Right lobe of liver (tissue), 6 donors: ENCODE results near the gene DNAH10. TPM values are rescaled to one million over a fixed set of nuclear protein-coding genes. Genes with fewer than 3 reads are reported as not detected.

Source experiments
- ATAC-seq, 4 donors: fragments of 200-7000 bp; cut with Tn5 transposase; one replicate each; pipeline ENCODE4 v1.9.1; 2020; ENCODE audit warnings: mild to moderate bottlenecking in 4 of 4, moderate library complexity in 4 of 4
- DNase-seq, 3 donors: peaks; one replicate each; pipeline ENCODE4 v3.0.0-alpha.2; 2020
- H3K27ac ChIP-seq, 3 donors: fragments of 200-600 bp; one replicate each; pipeline ENCODE4 v1.8.0; 2022
- H3K27me3 ChIP-seq, 2 donors: fragments of 200-600 bp; one replicate each; pipeline ENCODE4 v1.8.0; 2022
- H3K36me3 ChIP-seq, 4 donors: fragments of 200-600 bp; sonication (generic) in 1 of 4; one replicate each; pipeline versions ENCODE4 v1.5.1 to v1.8.0; 2017 to 2022; ENCODE audit warnings: control low read depth in 1 of 4
- H3K4me1 ChIP-seq, 4 donors: fragments of 200-600 bp; sonication (generic) in 1 of 4; one replicate each; pipeline versions ENCODE4 v1.5.1 to v1.8.0; 2017 to 2022; ENCODE audit warnings: control low read depth in 1 of 4
- H3K4me3 ChIP-seq, 3 donors: fragments of 200-600 bp; one replicate each; pipeline ENCODE4 v1.8.0; 2022
- H3K9me3 ChIP-seq, 4 donors: fragments of 200-600 bp; sonication (generic) in 1 of 4; one replicate each; pipeline versions ENCODE4 v1.5.1 to v1.8.0; 2017 to 2022; ENCODE audit warnings: control low read depth in 1 of 4
- CTCF ChIP-seq, 4 donors: fragments of 200-600 bp in 3 of 4; fragments of 450-650 bp in 1 of 4; IDR thresholded peaks; one replicate each; pipeline versions ENCODE4 v1.5.1 to v1.8.0; 2016 to 2022; ENCODE audit warnings: antibody characterized with exemption in 4 of 4, mild to moderate bottlenecking in 2 of 4
- POLR2A ChIP-seq: fragments of 450-650 bp; IDR thresholded peaks from one replicate; pipeline ENCODE4 v1.6.1; 2017; ENCODE audit warnings: antibody characterized with exemption, mild to moderate bottlenecking
- WGBS: methylation state at CpG from one replicate; pipeline ENCODE4 v1.1.6; 2018; ENCODE audit warnings: low coverage, low lambda C conversion rate; ENCODE audit not compliant: insufficient coverage; ENCODE audit errors: missing lambda C conversion rate; 5-methylcytosine and 5-hydroxymethylcytosine counted together
- intact Hi-C, 2 donors: fragments of 100-400 bp; cut with DNase I; formaldehyde crosslinking; loops; one replicate each; pipeline versions ENCODE4 v1.11.2 to v1.14.1; 2022
- total RNA-seq, 6 experiments: library from RNA; depleted of rRNA in 2 of 6; stranded (reverse); fragments of >200 nt in 2 of 6; fragmentation: NEBNext Ultra II Directional in 3 of 6; extraction: Animal tissue kit (Norgen Biotek cat#: 25700) in 3 of 6; gene quantifications; one replicate each; pipeline versions ENCODE4 v1.1.0 to v1.2.4, GENCODE V29; 2016 to 2023
- donor health status: DM: no; HTN: yes; CAD: no.
- donor health status: DM: no; HTN: no; CAD: no.
- donor health status: DM: no; HTN: no; CAD: no.
- donor health status: DM: no; HTN: yes; CAD: no.
- donor health status: DM: no; HTN: yes; CAD: no.

Gene DNAH10
- total RNA-seq, 6 experiments from 2014 or later, result under 0.01 to 0.40 (median 0.16) TPM; not detected in 1

DNA sequence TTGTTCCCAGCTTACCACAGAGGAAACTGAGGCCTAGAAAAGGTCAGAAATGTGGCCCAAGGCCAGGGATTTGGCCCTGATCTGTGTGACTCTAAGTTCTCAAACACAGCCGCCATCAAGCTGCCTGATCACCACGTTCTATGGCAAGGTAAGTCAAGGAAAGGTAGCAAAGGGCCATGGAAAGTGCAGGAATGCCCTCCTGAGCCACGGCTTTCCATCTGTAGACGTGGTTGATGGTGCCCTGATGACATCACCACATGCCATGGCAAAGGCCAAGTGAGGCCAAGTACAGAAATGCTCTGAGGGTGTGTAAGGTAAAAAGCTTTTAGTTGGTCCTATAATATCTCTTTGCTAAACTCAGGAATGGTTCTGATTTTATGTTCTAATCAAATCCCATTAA is 99.3 kb downstream of the DNAH10 start:
- Histone ChIP-seq H3K4me3 (no peak overlapping the region), H3K9me3 (no peaks in the 10 kb centered on the region), H3K4me1 (no peaks in the 10 kb centered on the region), H3K36me3 (no peaks in the 10 kb centered on the region), H3K27me3 (no peaks in the 10 kb centered on the region), H3K27ac (no peak overlapping the region)
- no CpG with 5 or more reads among the region's 4 CpGs for WGBS
- intact Hi-C loops, result no loop called here
- no peak for DNase-seq
- TF ChIP-seq CTCF (IDR thresholded peaks at IDR 0.05) (no peak), POLR2A (no peak)
- no peak for ATAC-seq

- no peaks in the 10 kb centered on the region for H3K9me3 ChIP-seq
- no CpG with 5 or more reads among the region's 1 CpG for WGBS
- no peaks in the 10 kb centered on the region for H3K27me3 ChIP-seq
- H3K4me3 ChIP-seq, result no peak overlapping the region
- no peaks in the 10 kb centered on the region for H3K4me1 ChIP-seq
- no peaks in the 10 kb centered on the region for H3K36me3 ChIP-seq
- TF ChIP-seq POLR2A (no peak), CTCF (IDR thresholded peaks at IDR 0.05) (no peak)
- DNase-seq (no peak), ATAC-seq (no peak)
- intact Hi-C loops, result no loop called here
- H3K27ac ChIP-seq, result no peak overlapping the region
Measured at GRCh38 chr12:123867141-123867540, 105.0 kb downstream of the DNAH10 start.

DNA sequence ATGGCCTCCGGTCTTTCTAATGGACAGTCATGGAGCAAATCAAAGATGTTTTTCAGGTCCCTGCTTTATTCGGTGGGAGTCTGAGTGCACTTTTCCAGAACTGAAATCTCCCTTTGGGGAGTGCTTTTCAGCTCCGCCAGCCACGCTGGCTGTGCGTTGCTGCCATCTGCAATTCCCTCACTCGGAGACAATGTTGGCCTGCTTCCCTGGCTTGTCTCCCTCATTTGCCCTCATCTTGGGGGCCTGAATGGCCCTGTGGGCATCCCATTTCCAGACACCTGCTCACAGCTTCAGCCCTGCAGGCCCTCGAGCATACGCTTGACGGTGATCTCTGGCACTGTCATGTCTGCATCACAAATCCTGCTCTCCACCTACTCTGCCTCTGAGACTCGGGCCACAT is 106.7 kb downstream of the DNAH10 start:
- no peaks in the 10 kb centered on the region for H3K27me3 ChIP-seq
- no peak for ATAC-seq
- H3K36me3 ChIP-seq, result no peaks in the 10 kb centered on the region
- H3K9me3 ChIP-seq, result no peaks in the 10 kb centered on the region
- H3K27ac ChIP-seq, result no peak overlapping the region
- H3K4me1 ChIP-seq, result no peaks in the 10 kb centered on the region
- WGBS, result 73% methylated on average over 4 of the region's 10 CpGs
- intact Hi-C loops, result no loop called here
- no peak for TF ChIP-seq CTCF (IDR thresholded peaks at IDR 0.05)
- TF ChIP-seq POLR2A, result no peak
- H3K4me3 ChIP-seq, result no peak overlapping the region
- DNase-seq, result no peak

DNA sequence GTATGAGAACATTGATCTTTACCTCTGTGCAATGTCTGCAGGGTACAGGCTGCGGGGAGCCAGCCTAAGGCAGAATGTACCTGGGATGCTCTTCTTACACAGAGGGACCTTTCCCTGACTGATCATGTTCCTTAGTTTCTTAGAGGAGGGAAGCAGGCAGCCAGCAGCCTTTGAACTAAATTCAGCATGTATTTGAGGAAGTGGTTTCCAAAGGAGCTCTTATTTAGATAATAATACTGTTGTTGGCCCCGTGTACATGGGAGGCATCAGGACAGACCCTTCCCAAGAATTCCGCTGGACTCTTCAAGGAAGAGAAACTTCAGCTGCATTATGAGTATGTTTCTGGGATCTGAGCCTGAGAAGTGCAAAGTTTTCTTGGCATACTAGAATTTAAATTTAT is 111.7 kb downstream of the DNAH10 start:
- Histone ChIP-seq H3K27ac (no peak overlapping the region), H3K4me3 (no peak overlapping the region), H3K36me3 (no peaks in the 10 kb centered on the region), H3K27me3 (no peaks in the 10 kb centered on the region), H3K4me1 (no peaks in the 10 kb centered on the region), H3K9me3 (no peaks in the 10 kb centered on the region)
- no peak for ATAC-seq
- TF ChIP-seq POLR2A (no peak), CTCF (IDR thresholded peaks at IDR 0.05) (no peak)
- DNase-seq, result no peak
- WGBS, result 55% methylated on average over 3 of the region's 3 CpGs
- intact Hi-C loops, result no loop called here

DNA sequence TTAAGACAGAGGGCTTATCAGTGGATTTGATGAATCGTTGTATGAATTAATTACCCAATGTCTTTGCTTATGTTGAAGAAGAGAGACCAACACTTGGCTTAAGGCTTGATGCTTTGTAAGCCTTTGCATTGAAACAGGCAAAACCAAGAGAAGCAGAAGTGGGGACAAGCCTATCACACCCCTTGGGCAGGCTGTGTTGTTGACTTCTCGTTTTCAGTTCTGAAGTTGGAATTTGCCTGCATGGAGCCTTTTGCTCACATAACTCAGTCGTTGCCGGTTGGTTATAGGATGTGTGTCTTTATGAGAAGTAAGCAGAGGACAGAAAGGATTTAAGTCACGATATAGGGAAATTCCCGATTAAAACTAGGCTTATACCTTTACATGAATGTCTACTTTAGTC is 115.9 kb downstream of the DNAH10 start:
- Histone ChIP-seq H3K27ac (no peak overlapping the region), H3K9me3 (no peaks in the 10 kb centered on the region), H3K4me1 (no peaks in the 10 kb centered on the region), H3K36me3 (no peaks in the 10 kb centered on the region), H3K27me3 (no peaks in the 10 kb centered on the region), H3K4me3 (no peak overlapping the region)
- 46% methylated on average over 6 of the region's 6 CpGs for WGBS
- no peak for TF ChIP-seq POLR2A
- TF ChIP-seq CTCF (IDR thresholded peaks at IDR 0.05), result no peak
- ATAC-seq (no peak), DNase-seq (no peak)
- intact Hi-C loops, result no loop called here
